HEK293T (cell line): ENCODE results near the gene EEF2K.

Experiments used
- CTCF ChIA-PET: fragments of 350-600 bp; formaldehyde crosslinking; extraction: SDS; loops from one replicate; lab custom pipeline; 2021; ENCODE audit warnings: antibody characterized with exemption, inconsistent platforms; lab: Yijun Ruan, JAX
- POLR2A ChIA-PET: fragments of 350-600 bp; formaldehyde crosslinking; extraction: SDS; loops from one replicate; lab custom pipeline; 2020; ENCODE audit warnings: antibody characterized with exemption, inconsistent platforms; lab: Yijun Ruan, JAX
- DNase-seq: peaks from one replicate; pipeline ENCODE4 v3.0.0; 2012; ENCODE audit warnings: mixed read lengths; ENCODE audit errors: extremely low spot score
- ARNT ChIP-seq: fragments of 450-650 bp; IDR thresholded peaks from 2 replicates; pipeline ENCODE4 v1.6.1; 2017; ENCODE audit warnings: mild to moderate bottlenecking
- BHLHE40 ChIP-seq: fragments of 450-650 bp; IDR thresholded peaks from 2 replicates; pipeline ENCODE4 v1.6.1; 2016; ENCODE audit warnings: mild to moderate bottlenecking, moderate library complexity, borderline replicate concordance
- CTBP1 ChIP-seq: fragments of 450-650 bp; IDR thresholded peaks from 2 replicates; pipeline ENCODE4 v1.6.1; 2016; ENCODE audit warnings: borderline replicate concordance
- ELF4 ChIP-seq: fragments of 450-650 bp; IDR thresholded peaks from 2 replicates; pipeline ENCODE4 v1.6.1; 2017; ENCODE audit warnings: antibody characterized with exemption
- FOXA1 ChIP-seq: fragments of 450-650 bp; IDR thresholded peaks from 2 replicates; pipeline ENCODE4 v1.6.1; 2016; ENCODE audit warnings: mild to moderate bottlenecking
- FOXK2 ChIP-seq: fragments of 450-650 bp; IDR thresholded peaks from 2 replicates; pipeline ENCODE4 v1.6.1; 2016; ENCODE audit warnings: mild to moderate bottlenecking
- FOXM1 ChIP-seq: fragments of 450-650 bp; IDR thresholded peaks from 2 replicates; pipeline ENCODE4 v1.6.1; 2017; ENCODE audit warnings: mild to moderate bottlenecking, borderline replicate concordance
- HDGF ChIP-seq: fragments of 450-650 bp; IDR thresholded peaks from 2 replicates; pipeline ENCODE4 v1.6.1; 2017; ENCODE audit warnings: antibody characterized with exemption, borderline replicate concordance
- L3MBTL2 ChIP-seq: fragments of 450-650 bp; conservative IDR thresholded peaks from 2 replicates; pipeline ENCODE4 v1.6.1; 2016; ENCODE audit warnings: mild to moderate bottlenecking
- LEF1 ChIP-seq: fragments of 450-650 bp; IDR thresholded peaks from 2 replicates; pipeline ENCODE4 v1.6.1; 2017; ENCODE audit warnings: mild to moderate bottlenecking, borderline replicate concordance
- NFRKB ChIP-seq: fragments of 450-650 bp; IDR thresholded peaks from 2 replicates; pipeline ENCODE4 v1.6.1; 2016; ENCODE audit warnings: mild to moderate bottlenecking, moderate library complexity
- SP1 ChIP-seq: fragments of 450-650 bp; IDR thresholded peaks from 2 replicates; pipeline ENCODE4 v1.6.1; 2017
- SUZ12 ChIP-seq: fragments of 450-650 bp; IDR thresholded peaks from 2 replicates; pipeline ENCODE4 v1.6.1; 2016; ENCODE audit warnings: mild to moderate bottlenecking
- TARDBP ChIP-seq: fragments of 450-650 bp; IDR thresholded peaks from 2 replicates; pipeline ENCODE4 v1.6.1; 2016
- ZNF384 ChIP-seq: fragments of 450-650 bp; IDR thresholded peaks from 2 replicates; pipeline ENCODE4 v1.6.1; 2016
- TF ChIP-seq, protein P1 (sequence below): fragments of 450-650 bp; IDR thresholded peaks from 2 replicates; pipeline ENCODE4 v1.6.1; 2016

The EEF2K gene

DNA sequence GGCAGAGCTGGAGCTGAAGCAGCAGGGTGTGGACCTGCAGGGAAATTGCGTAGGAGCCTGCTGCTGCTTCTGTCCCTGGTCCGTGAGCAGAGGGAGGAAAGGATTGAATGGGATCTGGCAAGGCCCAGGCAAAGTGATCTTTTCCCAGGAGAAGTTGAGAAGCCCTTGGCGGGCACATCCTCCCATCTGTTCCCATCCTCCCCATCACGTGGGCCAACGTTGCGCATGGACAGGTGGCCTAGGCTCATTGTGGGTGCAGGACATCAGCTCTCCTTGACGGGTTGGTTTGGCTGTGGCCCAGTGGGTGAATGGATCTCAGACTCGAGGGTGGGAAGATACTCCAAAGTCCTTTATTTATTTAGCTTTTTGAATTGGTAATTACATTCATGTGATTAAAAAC lies 61.7 kb downstream of the EEF2K start:
- CTCF ChIA-PET = no interaction called here
- POLR2A ChIA-PET = no interaction called here
- DNase-seq = no peak
- no peak for TF ChIP-seq LEF1
- TF ChIP-seq SP1 = no peak
- TF ChIP-seq ZNF384 = no peak
- no peak for TF ChIP-seq FOXA1
- TF ChIP-seq SUZ12 = no peak
- TF ChIP-seq NFRKB = no peak
- TF ChIP-seq FOXK2 = no peak
- TF ChIP-seq HDGF = no peak
- no peak for TF ChIP-seq L3MBTL2

DNA sequence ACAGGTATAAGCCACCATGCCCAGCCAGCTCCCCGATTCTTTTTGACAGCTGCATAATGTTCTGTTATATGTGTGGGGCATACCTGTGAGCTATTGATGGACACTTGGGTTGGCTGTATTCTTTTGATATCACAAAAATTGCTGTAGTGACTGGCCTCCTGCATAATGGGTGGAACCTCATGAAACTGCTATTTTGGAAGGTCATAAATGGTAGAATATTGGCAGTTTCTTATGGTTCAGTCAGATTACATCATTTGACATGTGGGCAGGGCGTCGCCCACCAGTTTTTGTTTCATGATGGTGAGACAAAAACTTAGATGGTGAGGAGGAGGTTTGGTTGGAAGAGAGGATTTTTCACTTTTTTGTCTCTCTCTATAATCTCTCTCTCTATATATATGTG lies 64.4 kb downstream of the EEF2K start:
- ChIA-PET POLR2A (no interaction called here), CTCF (no interaction called here)
- DNase-seq = no peak
- no peak for TF ChIP-seq ELF4
- no peak for TF ChIP-seq FOXK2

DNA sequence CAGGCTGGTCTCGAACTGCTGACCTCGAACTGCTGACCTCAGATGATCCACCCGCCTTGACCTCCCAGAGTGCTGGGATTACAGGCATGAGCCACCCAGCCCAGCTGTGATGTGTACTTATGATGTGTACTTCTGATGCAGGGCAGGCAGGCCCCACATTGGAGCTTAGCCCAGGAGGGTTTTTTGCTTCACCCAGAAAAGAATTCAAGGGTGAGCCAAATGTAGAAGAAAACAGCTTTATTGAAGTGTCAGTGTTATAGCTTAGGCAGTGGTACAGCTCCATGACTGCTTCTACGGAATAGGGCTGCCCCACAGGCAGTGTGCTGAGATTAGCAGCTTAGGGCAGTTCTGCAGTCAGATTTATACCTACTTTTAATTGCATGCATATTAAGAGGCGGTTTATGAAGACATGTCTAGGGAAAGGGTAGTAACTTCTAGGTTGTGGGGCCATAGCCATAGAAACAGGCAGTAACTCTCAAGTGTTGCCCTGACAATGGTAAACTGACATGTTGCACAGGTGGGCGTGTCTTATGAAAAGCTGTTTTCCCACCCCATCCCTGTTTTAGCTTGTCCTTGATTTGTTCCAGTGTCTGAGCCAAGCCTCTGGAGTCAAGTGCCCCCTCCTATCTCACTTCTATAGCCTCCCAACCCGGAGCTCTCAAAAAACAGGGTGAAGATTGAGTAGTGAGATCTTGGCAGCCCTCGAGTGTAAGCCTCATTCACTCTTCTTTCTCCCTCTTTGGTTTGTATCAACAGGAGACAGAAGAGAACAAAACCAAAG lies 67.0 kb downstream of the EEF2K start:
- POLR2A ChIA-PET = interaction anchor here (0.6 to 1.1 kb wide), 2 partner anchors 12 to 64 kb away, joined by 3 read pairs; no protein-coding TSS in a partner anchor
- CTCF ChIA-PET = no interaction called here
- TF ChIP-seq L3MBTL2 = no peak
- no peak for TF ChIP-seq NFRKB
- no peak for TF ChIP-seq CTBP1
- no peak for TF ChIP-seq SP1
- DNase-seq = no peak

DNA sequence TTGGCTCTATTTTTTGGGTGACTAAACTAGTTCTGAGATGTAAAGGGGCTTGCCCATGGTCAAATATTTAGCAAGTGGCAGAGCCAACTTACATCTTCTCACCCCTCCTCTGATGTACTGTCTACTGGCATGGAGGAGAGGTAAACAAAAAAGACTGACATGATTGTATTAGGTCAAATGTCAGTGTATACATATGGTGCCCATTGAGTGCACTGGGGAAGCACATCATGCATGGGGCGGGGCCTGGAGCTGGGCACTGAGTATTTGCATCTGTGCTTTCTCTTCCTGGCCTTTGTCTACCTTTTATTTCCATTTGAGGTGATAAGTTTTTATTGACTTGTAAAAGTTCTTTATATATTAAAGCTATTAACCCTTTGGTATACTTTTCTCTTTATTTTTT lies 68.8 kb downstream of the EEF2K start:
- CTCF ChIA-PET = no interaction called here
- TF ChIP-seq FOXK2 = no peak
- TF ChIP-seq ELF4 = no peak
- TF ChIP-seq L3MBTL2 = no peak
- no peak for TF ChIP-seq FOXA1
- TF ChIP-seq ZNF384 = no peak
- no peak for TF ChIP-seq BHLHE40
- no peak for TF ChIP-seq TARDBP
- TF ChIP-seq, protein P1, sequence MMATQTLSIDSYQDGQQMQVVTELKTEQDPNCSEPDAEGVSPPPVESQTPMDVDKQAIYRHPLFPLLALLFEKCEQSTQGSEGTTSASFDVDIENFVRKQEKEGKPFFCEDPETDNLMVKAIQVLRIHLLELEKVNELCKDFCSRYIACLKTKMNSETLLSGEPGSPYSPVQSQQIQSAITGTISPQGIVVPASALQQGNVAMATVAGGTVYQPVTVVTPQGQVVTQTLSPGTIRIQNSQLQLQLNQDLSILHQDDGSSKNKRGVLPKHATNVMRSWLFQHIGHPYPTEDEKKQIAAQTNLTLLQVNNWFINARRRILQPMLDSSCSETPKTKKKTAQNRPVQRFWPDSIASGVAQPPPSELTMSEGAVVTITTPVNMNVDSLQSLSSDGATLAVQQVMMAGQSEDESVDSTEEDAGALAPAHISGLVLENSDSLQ = no peak
- no peak for TF ChIP-seq SP1
- no peak for TF ChIP-seq ARNT
- TF ChIP-seq CTBP1 = no peak
- TF ChIP-seq LEF1 = no peak
- TF ChIP-seq FOXM1 = no peak

DNA sequence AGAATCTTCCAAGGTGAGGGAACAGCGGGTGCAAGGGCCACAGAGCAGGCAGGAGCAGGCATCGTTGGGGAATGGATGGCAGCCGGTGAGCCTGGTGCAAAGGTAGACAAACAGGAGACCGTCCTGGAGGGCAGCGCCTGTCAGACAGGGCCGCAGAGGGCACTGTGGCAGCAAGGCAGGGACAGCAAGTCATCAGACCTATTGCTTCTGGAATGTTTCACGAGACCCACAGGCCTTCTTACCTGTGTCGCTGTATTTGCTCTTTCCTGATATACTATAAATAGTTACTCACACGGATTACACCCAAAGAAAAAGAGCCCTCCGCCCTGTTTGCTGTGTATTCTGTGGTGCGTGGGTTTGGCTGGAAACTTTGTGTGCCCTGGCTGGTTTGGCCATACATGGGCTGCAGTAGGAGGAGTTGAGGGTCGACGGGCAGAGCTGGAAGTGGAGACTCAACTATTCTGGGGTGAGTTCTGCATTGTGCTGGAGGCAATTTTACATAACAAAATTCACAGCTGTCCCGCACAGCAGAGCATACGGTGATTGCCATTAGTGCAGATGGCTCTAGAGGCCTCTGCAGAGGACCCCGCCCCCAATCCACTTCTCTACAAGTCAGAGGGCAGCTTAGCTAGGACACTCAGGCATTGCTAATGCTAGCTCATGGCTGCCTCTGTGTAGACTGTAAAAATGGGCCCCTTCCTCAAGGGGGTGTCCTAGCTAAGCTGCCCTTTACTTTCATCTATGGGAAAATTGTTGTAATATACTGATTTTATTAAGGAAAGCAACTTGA lies 72.6 kb downstream of the EEF2K start:
- TF ChIP-seq L3MBTL2 (no peak), CTBP1 (no peak), HDGF (no peak), LEF1 (no peak), BHLHE40 (no peak), ZNF384 (no peak)
- ChIA-PET CTCF (no interaction called here), POLR2A (no interaction called here)
- DNase-seq = no peak

More for the DNA sequence above, 68.8 kb downstream of the EEF2K start:
- POLR2A ChIA-PET = interaction anchor here (0.7 kb wide), 1 partner anchor 10 kb away, joined by 4 read pairs; no protein-coding TSS in a partner anchor
- DNase-seq = no peak

DNA sequence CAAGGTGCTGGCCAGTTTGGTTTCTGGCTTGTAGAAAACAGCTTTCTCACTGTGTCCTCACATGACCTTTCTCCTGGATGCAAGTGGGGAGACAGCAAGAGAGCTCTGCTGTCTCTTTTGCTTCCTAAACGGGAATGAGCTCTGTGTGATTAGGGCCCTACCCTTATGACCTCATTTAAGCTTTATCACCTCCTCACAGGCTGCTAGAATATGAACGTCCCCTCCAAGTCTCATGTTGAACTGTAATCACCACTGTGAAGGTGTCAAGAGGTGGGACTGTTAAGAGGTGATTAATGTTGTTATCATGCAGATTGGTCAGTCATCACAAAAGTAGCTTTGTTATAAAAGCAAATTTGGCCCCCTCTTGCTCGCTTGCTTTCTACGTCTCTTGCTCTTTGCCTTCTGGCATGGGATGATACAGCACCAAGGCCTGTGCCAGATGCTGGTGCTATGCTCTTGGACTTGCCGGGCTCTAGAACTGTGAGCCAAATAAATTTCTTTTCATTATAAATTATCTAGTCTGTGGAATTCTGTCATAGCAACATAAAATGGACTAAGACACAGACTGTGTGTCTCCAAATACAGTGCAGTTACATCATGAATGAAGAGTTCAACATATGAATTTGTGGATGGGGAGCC lies 76.3 kb downstream of the EEF2K start:
- ChIA-PET POLR2A (interaction anchor here (1.4 kb wide), 1 partner anchor 16 kb away, joined by 3 read pairs; no protein-coding TSS in a partner anchor), CTCF (no interaction called here)
- TF ChIP-seq NFRKB (no peak), SP1 (no peak), LEF1 (no peak), ELF4 (no peak), L3MBTL2 (no peak)
- no peak for DNase-seq

DNA sequence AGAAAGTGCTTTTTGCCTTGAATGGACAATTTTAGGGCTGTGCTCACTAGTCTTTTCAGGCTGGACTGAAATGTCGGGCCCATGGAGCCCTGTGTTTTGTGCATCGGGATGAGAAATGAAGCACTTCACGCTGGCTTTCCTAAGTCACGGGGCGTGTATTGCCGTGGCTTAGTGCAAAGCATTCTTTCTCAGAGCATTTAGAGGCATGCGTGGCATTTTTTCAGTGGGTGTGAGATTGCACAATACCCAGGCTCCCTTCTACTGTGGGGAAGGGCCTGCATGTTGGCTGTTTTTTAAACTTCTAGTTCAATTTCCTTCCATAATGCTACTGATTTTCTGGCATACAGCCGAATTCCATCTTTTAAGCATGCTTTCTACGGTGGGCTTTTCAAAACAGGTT lies 78.6 kb downstream of the EEF2K start:
- no peak for TF ChIP-seq ELF4
- no peak for TF ChIP-seq CTBP1
- TF ChIP-seq BHLHE40 = no peak
- TF ChIP-seq, protein P1 = no peak
- no peak for TF ChIP-seq LEF1
- no peak for TF ChIP-seq HDGF
- no peak for TF ChIP-seq FOXM1
- TF ChIP-seq L3MBTL2 = no peak
- TF ChIP-seq NFRKB = no peak
- TF ChIP-seq FOXK2 = no peak
- TF ChIP-seq FOXA1 = no peak
- no peak for TF ChIP-seq ARNT
- no peak for TF ChIP-seq SUZ12
- TF ChIP-seq SP1 = no peak
- no peak for TF ChIP-seq TARDBP
- no peak for TF ChIP-seq ZNF384
- CTCF ChIA-PET = no interaction called here
- POLR2A ChIA-PET = interaction anchor here (1.3 kb wide), 1 partner anchor 12 kb away, joined by 3 read pairs; no protein-coding TSS in a partner anchor
- DNase-seq = no peak
